Lower lobe of right lung (tissue), 2 donors: ENCODE results near the gene KRT1. TPM values are rescaled to one million over a fixed set of nuclear protein-coding genes. Genes with fewer than 3 reads are reported as not detected.

Experiments used
- ATAC-seq, 2 donors: fragments of 200-7000 bp; cut with Tn5 transposase; one replicate each; pipeline ENCODE4 v1.9.1; 2020 to 2022; ENCODE audit warnings: mild to moderate bottlenecking in 2 of 2, moderate library complexity in 2 of 2
- DNase-seq: peaks from one replicate; pipeline ENCODE4 v3.0.0-alpha.2; 2020
- H3K27ac ChIP-seq: fragments of 200-600 bp; one replicate; pipeline ENCODE4 v1.8.0; 2022
- H3K27me3 ChIP-seq: fragments of 200-600 bp; one replicate; pipeline ENCODE4 v1.8.0; 2022; ENCODE audit warnings: low read depth
- H3K36me3 ChIP-seq: fragments of 200-600 bp; one replicate; pipeline ENCODE4 v1.8.0; 2022; ENCODE audit warnings: mild to moderate bottlenecking
- H3K4me1 ChIP-seq: fragments of 200-600 bp; one replicate; pipeline ENCODE4 v1.8.0; 2022
- H3K4me3 ChIP-seq: fragments of 200-600 bp; one replicate; pipeline ENCODE4 v1.8.0; 2022; ENCODE audit warnings: mild to moderate bottlenecking
- H3K9me3 ChIP-seq: fragments of 200-600 bp; one replicate; pipeline ENCODE4 v1.8.0; 2022
- intact Hi-C: fragments of 100-400 bp; cut with DNase I; formaldehyde crosslinking; loops from one replicate; pipeline ENCODE4 v1.11.0; 2022
- total RNA-seq: library from RNA; stranded (reverse); fragmentation: NEBNext Ultra II Directional; extraction: Animal tissue kit (Norgen Biotek cat#: 25700); gene quantifications from one replicate; pipeline ENCODE4 v1.2.1, GENCODE V29; 2021
- TF ChIP-seq, protein P1 (sequence below): fragments of 200-600 bp; IDR thresholded peaks from one replicate; pipeline ENCODE4 v1.8.0; 2022; ENCODE audit warnings: antibody characterized with exemption, mild to moderate bottlenecking
- donor health status: DM: no; HTN: yes; CAD: no; lungs with severe emphysema.

The KRT1 gene
- total RNA-seq, 1 donor from 2014 or later, result 1.3 TPM

DNA sequence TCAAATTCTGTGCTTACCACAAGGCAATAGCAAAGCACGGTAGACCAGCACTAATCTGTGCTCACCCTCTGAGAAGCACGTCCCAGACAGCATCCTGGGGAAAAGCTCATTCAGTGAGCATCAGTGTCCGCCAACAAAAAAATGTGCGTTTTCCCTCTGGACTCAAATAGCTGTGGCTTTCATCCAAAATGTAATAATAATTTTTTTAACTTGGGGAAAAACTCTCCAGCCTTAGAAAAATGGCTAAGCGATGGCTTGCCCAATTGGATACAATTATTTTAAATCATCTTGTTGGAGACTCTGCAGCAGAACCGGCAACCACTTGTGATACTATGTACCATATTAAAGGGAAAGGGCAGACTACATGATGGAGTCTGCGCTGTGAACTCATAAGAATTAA is 24.3 kb upstream of the KRT1 start:
- no peak for ATAC-seq
- TF ChIP-seq, protein P1, sequence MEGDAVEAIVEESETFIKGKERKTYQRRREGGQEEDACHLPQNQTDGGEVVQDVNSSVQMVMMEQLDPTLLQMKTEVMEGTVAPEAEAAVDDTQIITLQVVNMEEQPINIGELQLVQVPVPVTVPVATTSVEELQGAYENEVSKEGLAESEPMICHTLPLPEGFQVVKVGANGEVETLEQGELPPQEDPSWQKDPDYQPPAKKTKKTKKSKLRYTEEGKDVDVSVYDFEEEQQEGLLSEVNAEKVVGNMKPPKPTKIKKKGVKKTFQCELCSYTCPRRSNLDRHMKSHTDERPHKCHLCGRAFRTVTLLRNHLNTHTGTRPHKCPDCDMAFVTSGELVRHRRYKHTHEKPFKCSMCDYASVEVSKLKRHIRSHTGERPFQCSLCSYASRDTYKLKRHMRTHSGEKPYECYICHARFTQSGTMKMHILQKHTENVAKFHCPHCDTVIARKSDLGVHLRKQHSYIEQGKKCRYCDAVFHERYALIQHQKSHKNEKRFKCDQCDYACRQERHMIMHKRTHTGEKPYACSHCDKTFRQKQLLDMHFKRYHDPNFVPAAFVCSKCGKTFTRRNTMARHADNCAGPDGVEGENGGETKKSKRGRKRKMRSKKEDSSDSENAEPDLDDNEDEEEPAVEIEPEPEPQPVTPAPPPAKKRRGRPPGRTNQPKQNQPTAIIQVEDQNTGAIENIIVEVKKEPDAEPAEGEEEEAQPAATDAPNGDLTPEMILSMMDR, result no peak
- no peaks in the 10 kb centered on the region for H3K9me3 ChIP-seq
- no peak overlapping the region for H3K27ac ChIP-seq
- intact Hi-C loops, result no loop called here
- peaks cover 9% of the 10 kb centered on the region for H3K27me3 ChIP-seq
- no peaks in the 10 kb centered on the region for H3K36me3 ChIP-seq
- no peaks in the 10 kb centered on the region for H3K4me1 ChIP-seq
- DNase-seq, result no peak
- no peak overlapping the region for H3K4me3 ChIP-seq

DNA sequence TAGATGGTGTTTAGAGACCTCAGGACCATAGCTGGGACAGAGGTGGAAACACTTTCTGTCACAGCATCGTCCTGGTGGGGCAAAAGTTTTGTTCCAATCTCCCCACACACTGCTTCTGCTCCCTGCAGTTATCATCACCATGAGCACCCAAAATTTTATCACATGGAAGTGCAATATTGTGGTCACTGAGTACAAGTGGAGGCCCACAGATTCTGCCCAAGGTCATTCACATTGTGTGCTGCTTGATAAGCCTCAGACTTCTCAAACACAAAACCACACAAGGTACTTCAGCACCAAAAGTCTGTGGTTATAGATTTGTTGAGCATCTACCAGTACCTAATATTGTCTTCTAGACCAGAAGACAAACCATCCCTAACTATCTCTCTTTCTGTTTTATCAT is 23.7 kb upstream of the KRT1 start:
- no peaks in the 10 kb centered on the region for H3K4me1 ChIP-seq
- H3K36me3 ChIP-seq, result no peaks in the 10 kb centered on the region
- intact Hi-C loops, result no loop called here
- no peak overlapping the region for H3K27ac ChIP-seq
- TF ChIP-seq, protein P1, result no peak
- H3K9me3 ChIP-seq, result no peaks in the 10 kb centered on the region
- H3K27me3 ChIP-seq, result peaks cover 10% of the 10 kb centered on the region
- no peak overlapping the region for H3K4me3 ChIP-seq
- ATAC-seq (no peak), DNase-seq (no peak)

DNA sequence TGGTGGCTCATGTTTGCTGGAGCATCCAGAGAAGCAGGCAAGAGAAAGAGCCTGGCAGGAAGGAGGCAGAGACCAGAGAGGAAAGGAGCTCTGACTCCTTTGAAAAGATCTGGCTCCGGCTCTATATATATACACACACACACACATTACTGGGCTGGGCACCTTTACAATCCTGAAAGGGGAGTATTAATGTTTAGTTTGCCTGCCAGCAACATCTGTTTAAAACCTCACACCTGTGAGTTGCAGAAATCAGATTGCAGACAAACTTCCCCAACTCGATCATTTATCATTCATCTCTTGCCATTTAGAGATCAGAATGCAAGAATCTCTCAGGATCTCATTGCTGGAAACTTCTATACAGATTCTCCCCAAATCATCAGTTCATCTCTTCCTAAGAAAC is 23.2 kb upstream of the KRT1 start, which contains the start of gene KRT77:
Gene KRT77 (minus strand): TSS at position 101 of the 400 bp plus-strand sequence. CDS start 90 bp downstream, at position 11.
- no peak for ATAC-seq
- Histone ChIP-seq H3K4me1 (no peaks in the 10 kb centered on the region), H3K27me3 (peaks cover 15% of the 10 kb centered on the region), H3K4me3 (no peak within 1 kb of the TSS), H3K27ac (no peak within 1 kb of the TSS), H3K9me3 (no peaks in the 10 kb centered on the region), H3K36me3 (no peaks in the 10 kb centered on the region)
- TF ChIP-seq, protein P1, result no peak
- intact Hi-C loops, result no loop called here
- no peak for DNase-seq

DNA sequence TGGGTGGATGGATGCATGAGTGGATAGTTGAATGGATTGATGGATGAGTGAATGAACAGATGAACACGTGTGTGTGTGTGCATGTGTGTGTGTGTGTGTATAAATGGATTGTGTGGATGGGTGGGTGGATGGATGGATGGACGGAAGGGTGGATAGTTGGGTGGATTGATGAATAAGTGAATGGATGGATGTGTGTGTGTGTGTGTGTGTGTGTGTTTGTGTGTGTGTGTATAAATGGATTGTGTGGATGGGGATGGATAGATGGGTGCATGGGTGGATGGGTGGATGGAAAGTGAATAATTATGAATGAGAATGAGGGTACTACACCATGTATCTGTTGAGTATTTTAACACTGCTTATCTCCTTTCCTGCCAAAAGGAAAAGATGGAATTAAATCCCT is 22.1 kb upstream of the KRT1 start:
- H3K9me3 ChIP-seq, result no peaks in the 10 kb centered on the region
- TF ChIP-seq, protein P1, result no peak
- ATAC-seq (no peak), DNase-seq (no peak)
- intact Hi-C loops, result no loop called here
- H3K4me1 ChIP-seq, result no peaks in the 10 kb centered on the region
- peaks cover 24% of the 10 kb centered on the region for H3K27me3 ChIP-seq
- no peak overlapping the region for H3K27ac ChIP-seq
- no peak overlapping the region for H3K4me3 ChIP-seq
- no peaks in the 10 kb centered on the region for H3K36me3 ChIP-seq

DNA sequence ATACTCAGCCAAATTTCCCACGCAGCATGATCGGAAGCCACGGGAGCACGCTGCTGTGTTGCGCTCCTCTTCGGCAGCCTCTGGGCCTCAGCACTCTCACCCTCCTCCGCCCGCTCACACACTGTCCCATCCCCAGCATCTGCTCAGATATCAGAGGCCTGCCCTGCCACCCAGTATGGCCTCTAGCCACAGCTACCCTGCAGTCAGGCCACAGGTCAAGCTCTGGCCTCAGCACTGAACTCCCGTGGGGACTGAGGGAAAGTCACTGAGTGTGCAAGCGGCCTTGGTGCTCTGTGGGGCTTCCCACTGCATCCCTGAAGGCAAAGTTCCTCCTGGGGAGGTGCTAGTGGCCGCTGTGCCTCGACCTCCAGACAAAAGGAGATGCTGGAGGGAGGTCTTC is 21.1 kb upstream of the KRT1 start:
- DNase-seq (no peak), ATAC-seq (no peak)
- H3K4me1 ChIP-seq, result no peaks in the 10 kb centered on the region
- intact Hi-C loops, result no loop called here
- H3K36me3 ChIP-seq, result no peaks in the 10 kb centered on the region
- no peaks in the 10 kb centered on the region for H3K9me3 ChIP-seq
- no peak overlapping the region for H3K27ac ChIP-seq
- no peak overlapping the region for H3K4me3 ChIP-seq
- TF ChIP-seq, protein P1, result no peak
- H3K27me3 ChIP-seq, result peaks cover 24% of the 10 kb centered on the region

DNA sequence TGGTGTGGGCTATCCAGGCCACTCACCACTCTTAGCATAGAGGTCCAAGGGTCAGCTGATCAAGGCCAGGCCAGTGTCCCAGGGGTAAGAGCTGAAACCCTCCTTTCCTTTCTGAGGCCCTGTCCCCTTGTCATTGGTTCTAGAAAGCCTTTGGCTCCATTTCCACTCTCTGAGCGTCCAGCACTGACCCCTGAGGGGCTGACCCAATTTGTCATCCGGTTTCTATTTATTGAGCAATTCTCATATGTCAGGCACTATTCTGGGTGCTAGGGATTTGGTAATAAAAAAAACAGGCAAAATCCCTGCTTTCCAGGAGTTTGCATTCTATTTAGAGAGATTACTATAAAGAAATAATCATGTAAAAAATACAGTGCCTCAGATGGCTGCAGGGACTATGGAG is 19.8 kb upstream of the KRT1 start:
- DNase-seq (no peak), ATAC-seq (no peak)
- Histone ChIP-seq H3K4me1 (no peaks in the 10 kb centered on the region), H3K36me3 (no peaks in the 10 kb centered on the region), H3K27me3 (peaks cover 24% of the 10 kb centered on the region), H3K9me3 (no peaks in the 10 kb centered on the region), H3K27ac (no peak overlapping the region), H3K4me3 (no peak overlapping the region)
- TF ChIP-seq, protein P1, result no peak
- intact Hi-C loops, result no loop called here
